SK-N-SH treated with all-trans-retinoic acid at 6 μM for 48 hours (cell line): Measurements from ENCODE around the gene CHL1.

ENCODE experiments used
- ATAC-seq: fragments of 200-7000 bp; cut with Tn5 transposase; 3 replicates; pipeline ENCODE4 v1.9.1; 2020; ENCODE audit warnings: mild to moderate bottlenecking, moderate library complexity
- CREB5 ChIP-seq: fragments of 250-450 bp; sonication (Bioruptor Pico); IDR thresholded peaks from 2 replicates; pipeline ENCODE4 v1.5.1; 2020; ENCODE audit warnings: low read depth, mild to moderate bottlenecking, moderate library complexity
- CSDC2 ChIP-seq: fragments of 250-450 bp; sonication (Bioruptor Pico); IDR thresholded peaks from 2 replicates; pipeline ENCODE4 v1.5.0; 2020; ENCODE audit warnings: mild to moderate bottlenecking, moderate library complexity
- PPARA ChIP-seq: fragments of 250-450 bp; sonication (Bioruptor Pico); IDR thresholded peaks from 2 replicates; pipeline ENCODE4 v1.5.0; 2020; ENCODE audit warnings: mild to moderate bottlenecking, borderline replicate concordance
- TCF4 ChIP-seq: fragments of 250-450 bp; sonication (Bioruptor Pico); IDR thresholded peaks from 2 replicates; pipeline ENCODE4 v1.8.0; 2021; ENCODE audit warnings: mild to moderate bottlenecking, moderate library complexity, borderline replicate concordance
- ZFP3 ChIP-seq: fragments of 250-450 bp; sonication (Bioruptor Pico); IDR thresholded peaks from 2 replicates; pipeline ENCODE4 v1.5.0; 2020; ENCODE audit warnings: mild to moderate bottlenecking, moderate library complexity
- ZFP30 ChIP-seq: fragments of 450-650 bp; formaldehyde crosslinking; IDR thresholded peaks from 2 replicates; pipeline ENCODE4 v1.5.0; 2022; ENCODE audit warnings: mild to moderate bottlenecking, moderate library complexity
- ZNF565 ChIP-seq: fragments of 450-650 bp; formaldehyde crosslinking; conservative IDR thresholded peaks from 2 replicates; pipeline ENCODE4 v1.5.0; 2020; ENCODE audit warnings: low read depth, mild to moderate bottlenecking, moderate library complexity

Gene CHL1

GRCh38 chr3:458124-458523 is 261.6 kb downstream of the CHL1 start:
- TF ChIP-seq CSDC2 (CRISPR knock-in tag) (no peak), ZFP30 (CRISPR knock-in tag) (no peak), ZFP3 (no peak), PPARA (CRISPR knock-in tag) (no peak), ZNF565 (CRISPR knock-in tag) (no peak)
- no peak for ATAC-seq

GRCh38 chr3:458653-459310 is 262.2 kb downstream of the CHL1 start:
- TF ChIP-seq TCF4 (CRISPR knock-in tag) (0 out of 2 replicates have a peak, but pooled peaks have one; percentile 20), CREB5 (CRISPR knock-in tag) (no peak)
- TF ChIP-seq, all 23 proteins: peak for 1
- ATAC-seq = no peak
